GM12864 (cell line): ENCODE measurements around the gene PDGFA.

Experiments
- DNase-seq: peaks from one replicate; pipeline ENCODE4 v3.0.0-alpha.2; 2011; ENCODE audit warnings: low read depth
- H3K4me3 ChIP-seq: 2 replicates; pipeline ENCODE4 v1.5.1; 2011; ENCODE audit warnings: mild to moderate bottlenecking, low read depth, low read length, control low read depth
- CTCF ChIP-seq: IDR thresholded peaks from 2 replicates; pipeline ENCODE4 v1.5.1; 2011; ENCODE audit warnings: low read depth, mild to moderate bottlenecking, moderate library complexity, low read length, control low read depth, inconsistent platforms; ENCODE audit errors: missing control alignments

Gene PDGFA

DNA sequence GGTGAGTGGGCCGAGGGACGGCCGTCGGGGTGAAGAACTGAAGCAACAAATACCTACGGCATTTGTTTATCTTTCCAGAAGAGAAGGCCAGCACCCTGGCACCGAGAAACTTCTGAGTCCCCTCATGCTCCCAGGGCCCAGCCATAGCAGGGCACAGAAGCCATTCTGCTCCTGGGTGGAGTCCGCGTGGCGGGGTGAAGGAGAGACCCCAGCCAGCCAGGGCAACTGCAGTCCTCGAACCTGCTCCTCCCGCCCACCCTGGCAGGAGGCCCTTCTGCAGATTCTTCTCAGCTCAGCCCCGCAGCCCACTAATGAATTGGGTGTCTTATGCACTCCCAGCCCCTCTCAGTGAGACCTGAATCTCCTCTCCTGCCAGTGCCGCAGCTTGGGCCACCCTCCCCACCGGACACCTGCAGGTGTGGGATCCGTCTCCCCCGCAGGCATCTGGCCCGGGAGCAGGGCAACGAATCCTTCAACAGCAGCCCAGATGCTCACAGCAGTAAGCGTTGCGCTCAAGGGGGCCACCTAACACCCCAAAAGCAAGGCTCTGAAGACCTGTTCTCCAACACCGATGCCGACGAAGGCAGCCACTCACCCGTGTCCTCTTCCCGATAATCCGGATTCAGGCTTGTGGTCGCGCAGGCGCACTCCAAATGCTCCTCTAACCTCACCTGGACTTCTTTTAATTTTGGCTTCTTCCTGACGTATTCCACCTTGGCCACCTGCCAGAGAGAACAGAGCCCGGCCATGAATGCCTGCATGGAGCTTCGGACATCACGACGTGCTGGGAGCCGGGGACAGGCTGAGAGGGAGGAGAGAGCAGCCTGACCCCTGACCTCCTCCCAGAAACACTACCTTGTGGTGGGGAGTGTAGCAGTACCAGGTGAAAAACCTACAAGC is 18.9 kb downstream of the PDGFA start:
- H3K4me3 ChIP-seq: no peak overlapping the region
- TF ChIP-seq CTCF: no peak
- no peak for DNase-seq

GRCh38 chr7:499853-500485 is 19.7 kb downstream of the PDGFA start:
- DNase-seq: no peak
- no peak overlapping the region for H3K4me3 ChIP-seq
- TF ChIP-seq CTCF: no peak

DNA sequence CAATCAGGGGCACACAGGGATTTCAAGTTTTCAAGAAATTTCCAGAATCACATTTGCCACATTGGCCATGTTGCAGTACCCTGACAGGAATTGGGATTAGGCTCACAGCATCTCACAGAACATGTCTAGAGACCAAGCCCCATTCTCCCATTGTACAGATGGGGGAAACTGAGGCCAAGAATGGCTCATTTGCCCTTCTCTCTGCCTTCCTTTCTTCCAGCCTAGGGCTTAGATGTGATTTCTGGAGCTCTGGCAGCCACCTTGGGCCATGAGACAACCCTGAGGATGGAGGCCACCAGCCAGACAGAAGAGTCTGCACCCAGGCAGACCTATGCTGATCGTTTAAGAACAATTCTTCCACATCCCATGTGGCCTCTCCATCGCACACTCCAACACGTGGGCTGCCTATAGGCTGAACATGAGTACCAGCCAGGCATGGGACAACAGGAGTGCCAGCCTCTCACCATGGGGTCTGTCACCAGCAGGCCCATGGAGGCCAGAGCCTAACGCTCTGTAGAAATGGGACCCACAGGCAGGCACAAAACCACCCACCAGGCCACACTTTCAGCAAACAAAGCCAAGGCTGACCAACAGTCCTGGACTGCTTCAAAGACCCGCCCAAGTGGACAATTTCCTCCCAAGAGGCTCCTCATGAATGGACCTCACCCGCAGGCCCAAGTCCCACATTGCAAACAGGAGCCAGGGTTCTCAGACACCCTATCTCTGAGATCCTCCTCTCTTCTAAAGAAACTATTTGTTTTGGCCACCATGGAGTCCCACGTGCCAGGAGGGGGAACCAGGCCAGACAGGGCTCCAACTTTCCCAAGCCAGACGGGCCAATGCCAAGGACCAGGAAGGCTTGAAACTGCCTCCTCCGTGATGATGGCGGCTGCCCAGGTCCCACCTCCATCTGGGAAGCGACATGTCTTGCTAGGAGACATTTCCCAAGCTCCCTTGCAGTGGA is 20.7 kb downstream of the PDGFA start:
- H3K4me3 ChIP-seq: no peak overlapping the region
- DNase-seq: no peak
- TF ChIP-seq CTCF: no peak

- DNase-seq: no peak
- H3K4me3 ChIP-seq: no peak overlapping the region
- no peak for TF ChIP-seq CTCF
Measured at GRCh38 chr7:497946-498655, 21.5 kb downstream of the PDGFA start.

GRCh38 chr7:497346-497745 is 22.3 kb downstream of the PDGFA start:
- H3K4me3 ChIP-seq: no peak overlapping the region
- no peak for DNase-seq

More at GRCh38 chr7:497346-497745, 22.3 kb downstream of the PDGFA start:
- no peak for TF ChIP-seq CTCF
